ENCODE results near the gene SMAD5.

Gene SMAD5

DNA sequence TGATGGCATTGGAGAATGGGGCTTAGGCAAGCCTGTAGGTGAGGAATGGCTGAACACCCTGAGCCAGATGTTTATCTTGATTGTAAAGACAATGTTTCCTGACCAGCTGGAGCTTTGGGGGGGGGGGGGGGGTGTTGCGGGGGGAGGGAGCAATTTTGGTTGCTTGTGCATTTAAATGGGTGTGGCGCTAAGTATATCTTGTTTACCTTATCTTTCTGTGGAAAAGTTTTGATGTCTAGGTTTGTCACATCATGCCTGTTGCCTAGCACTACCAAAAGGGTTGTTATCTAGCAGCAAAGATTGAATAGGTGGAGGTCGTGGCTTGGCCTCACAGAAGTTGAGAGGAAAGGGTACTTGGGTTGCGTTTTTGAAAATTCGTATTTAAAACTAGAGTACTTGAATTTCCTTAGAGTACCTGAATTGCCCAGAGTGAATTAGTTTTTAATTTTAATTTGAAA, 1.3 kb downstream of the SMAD5 start:
- TF ChIP-seq FOXP2 (optimal IDR thresholded peaks at IDR 0.05; ENCODE audit: borderline replicate concordance, extremely low read depth, extremely low read length, insufficient read depth) (no peak), TAF1 (IDR thresholded peaks at IDR 0.05; ENCODE audit: borderline replicate concordance, insufficient read depth, low read length) (no peak), POLR2AphosphoS5 (IDR thresholded peaks at IDR 0.05; ENCODE audit: low read depth, low read length) (no peak), REST (IDR thresholded peaks at IDR 0.05; ENCODE audit: insufficient read depth in 1 of 2, low read depth in 2 of 2, low read length in 2 of 2) (no peak), SIN3A (IDR thresholded peaks at IDR 0.05; ENCODE audit: borderline replicate concordance, insufficient read depth, low read length) (no peak)

DNA sequence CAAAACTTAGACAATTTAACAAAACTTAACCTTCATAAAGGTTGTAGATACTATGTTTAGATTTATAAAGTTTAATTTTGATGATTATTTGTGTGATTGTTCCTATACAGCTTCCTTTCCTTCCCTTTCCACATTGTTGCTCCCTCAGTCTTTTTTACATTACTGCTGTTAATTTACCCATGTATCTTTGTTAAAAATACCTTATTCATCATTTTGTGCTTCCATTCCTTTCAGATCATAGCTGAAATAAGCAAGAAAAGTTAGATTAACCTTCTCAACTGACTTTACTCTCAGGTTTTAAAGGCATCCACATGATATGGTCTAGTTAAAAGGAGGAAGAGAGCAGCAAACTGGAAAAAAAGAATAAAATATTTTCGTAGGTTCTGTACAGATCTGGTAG, 2.0 kb downstream of the SMAD5 start:
- no peak for TF ChIP-seq FOXP2 (optimal IDR thresholded peaks at IDR 0.05; ENCODE audit: borderline replicate concordance, extremely low read depth, extremely low read length, insufficient read depth)
- no peak for TF ChIP-seq TAF1 (IDR thresholded peaks at IDR 0.05; ENCODE audit: borderline replicate concordance, insufficient read depth, low read length)
- no peak for TF ChIP-seq SIN3A (IDR thresholded peaks at IDR 0.05; ENCODE audit: borderline replicate concordance, insufficient read depth, low read length)
- TF ChIP-seq POLR2AphosphoS5 (IDR thresholded peaks at IDR 0.05; ENCODE audit: low read depth, low read length): no peak
- no peak for TF ChIP-seq REST (IDR thresholded peaks at IDR 0.05; ENCODE audit: insufficient read depth in 1 of 2, low read depth in 2 of 2, low read length in 2 of 2)

- TF ChIP-seq POLR2AphosphoS5 (IDR thresholded peaks at IDR 0.05; ENCODE audit: low read depth, low read length) (no peak), SIN3A (IDR thresholded peaks at IDR 0.05; ENCODE audit: borderline replicate concordance, insufficient read depth, low read length) (no peak)
Measured at GRCh38 chr5:136135536-136135935, 2.9 kb downstream of the SMAD5 start.

DNA sequence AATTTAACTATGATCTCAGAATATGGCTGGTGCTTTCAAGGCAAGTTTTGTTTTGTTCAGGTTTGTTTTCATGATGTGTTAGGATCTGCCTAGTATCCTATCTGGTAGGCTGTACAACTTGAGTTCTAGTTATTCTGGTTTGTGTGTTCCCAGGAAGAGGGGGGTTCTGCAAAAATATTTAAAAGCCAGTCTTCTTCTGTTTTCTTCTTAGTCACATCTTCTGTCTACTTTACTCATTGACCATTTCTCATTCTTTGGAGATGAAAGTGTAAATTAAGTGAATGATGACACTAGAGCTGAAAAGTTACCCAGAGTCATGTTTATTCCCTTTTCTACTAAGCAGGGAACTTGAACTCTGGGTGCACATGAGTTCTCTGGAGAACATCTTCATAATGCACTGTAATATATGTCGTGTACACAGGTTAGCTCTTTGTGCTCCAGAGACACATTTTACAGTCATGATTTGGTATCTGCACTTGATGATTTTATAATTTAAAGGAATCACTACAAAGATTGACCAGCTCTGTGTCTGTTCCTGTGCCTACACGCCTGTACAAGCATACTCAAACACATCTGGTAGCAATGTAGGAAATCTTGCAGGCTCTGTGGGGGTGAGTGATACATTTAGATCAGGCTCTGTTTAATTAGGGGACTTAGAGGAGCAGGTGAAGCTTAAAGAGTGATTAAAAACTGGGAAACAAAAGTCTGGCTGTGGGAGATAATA, 5.0 kb downstream of the SMAD5 start:
- TF ChIP-seq SIN3A (IDR thresholded peaks at IDR 0.05; ENCODE audit: borderline replicate concordance, insufficient read depth, low read length) (no peak), TAF1 (IDR thresholded peaks at IDR 0.05; ENCODE audit: borderline replicate concordance, insufficient read depth, low read length) (no peak), FOXP2 (optimal IDR thresholded peaks at IDR 0.05; ENCODE audit: borderline replicate concordance, extremely low read depth, extremely low read length, insufficient read depth) (no peak), REST (IDR thresholded peaks at IDR 0.05; ENCODE audit: insufficient read depth in 1 of 2, low read depth in 2 of 2, low read length in 2 of 2) (no peak), POLR2AphosphoS5 (IDR thresholded peaks at IDR 0.05; ENCODE audit: low read depth, low read length) (no peak)

DNA sequence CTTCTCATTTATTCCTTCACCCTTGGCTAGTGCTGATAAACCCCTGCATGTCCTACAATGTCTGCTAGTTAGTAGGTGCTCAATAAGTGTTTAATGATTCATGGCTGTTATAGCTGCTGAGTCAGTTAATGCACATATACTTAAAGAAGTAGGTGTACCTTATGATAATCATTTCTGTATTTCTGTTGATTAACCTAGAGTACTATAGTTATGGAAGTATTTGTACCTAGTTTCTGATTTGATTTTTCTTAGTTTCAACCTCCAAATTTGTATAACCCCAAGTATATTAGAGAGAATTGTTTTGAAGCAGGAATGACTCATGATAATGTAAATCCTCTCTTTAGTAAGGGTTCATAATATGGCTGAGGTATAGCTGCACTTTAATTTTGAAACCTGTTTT, 8.9 kb downstream of the SMAD5 start:
- TF ChIP-seq POLR2AphosphoS5 (IDR thresholded peaks at IDR 0.05; ENCODE audit: low read depth, low read length) (no peak), TAF1 (IDR thresholded peaks at IDR 0.05; ENCODE audit: borderline replicate concordance, insufficient read depth, low read length) (no peak), FOXP2 (optimal IDR thresholded peaks at IDR 0.05; ENCODE audit: borderline replicate concordance, extremely low read depth, extremely low read length, insufficient read depth) (no peak), REST (IDR thresholded peaks at IDR 0.05; ENCODE audit: insufficient read depth in 1 of 2, low read depth in 2 of 2, low read length in 2 of 2) (no peak), SIN3A (IDR thresholded peaks at IDR 0.05; ENCODE audit: borderline replicate concordance, insufficient read depth, low read length) (no peak)

Measured in PFSK-1 (cell line).